Glomerular visceral epithelial cell (primary cell): ENCODE data around the gene UNC5B.
"Not testable (repeated sequence)": the region's sequence is repeated elsewhere in the genome, so short reads cannot be mapped to it uniquely, and the experiment has no call there.

Experiments used
- DNase-seq: peaks from one replicate; pipeline ENCODE4 v3.0.0-alpha.2; 2016; ENCODE audit errors: extremely low spot score

Gene UNC5B

GRCh38 chr10:71209731-71210541 lies 2.4 kb upstream of the UNC5B start:
- DNase-seq = no peak

GRCh38 chr10:71210542-71210871 lies 1.9 kb upstream of the UNC5B start:
- DNase-seq = no peak

- no peak for DNase-seq
Observed at GRCh38 chr10:71211053-71211452, 1.3 kb upstream of the UNC5B start.

GRCh38 chr10:71211775-71212317 lies 524 bp upstream of the UNC5B start:
- DNase-seq = no peak

- DNase-seq = peak; percentile 47
Observed at GRCh38 chr10:71213127-71213621, 804 bp downstream of the UNC5B start.

- peak; percentile 44 for DNase-seq
Observed at GRCh38 chr10:71213761-71214440, 1.5 kb downstream of the UNC5B start.

GRCh38 chr10:71214641-71215559 lies 2.5 kb downstream of the UNC5B start:
- no peak for DNase-seq

GRCh38 chr10:71216363-71216695 lies 4.0 kb downstream of the UNC5B start:
- no peak for DNase-seq

GRCh38 chr10:71216751-71217265 lies 4.4 kb downstream of the UNC5B start:
- DNase-seq = no peak

GRCh38 chr10:71217266-71218045 lies 5.1 kb downstream of the UNC5B start:
- no peak for DNase-seq

- DNase-seq = no peak
Observed at GRCh38 chr10:71218046-71218650, 5.8 kb downstream of the UNC5B start.

- no peak for DNase-seq
Observed at GRCh38 chr10:71218651-71219050, 6.3 kb downstream of the UNC5B start.

GRCh38 chr10:71219236-71219917 lies 7.0 kb downstream of the UNC5B start:
- DNase-seq = not testable (repeated sequence)

- no peak for DNase-seq
Observed at GRCh38 chr10:71219918-71220688, 7.7 kb downstream of the UNC5B start.

GRCh38 chr10:71220689-71221540 lies 8.5 kb downstream of the UNC5B start:
- no peak for DNase-seq

GRCh38 chr10:71221586-71222202 lies 9.3 kb downstream of the UNC5B start:
- no peak for DNase-seq

GRCh38 chr10:71222601-71223346 lies 10.4 kb downstream of the UNC5B start:
- DNase-seq = no peak
